ENCODE data around the gene SLC44A5.

The SLC44A5 gene

GRCh38 chr1:75170981-75171380 is 439.9 kb downstream of the SLC44A5 start:
- no peak for TF ChIP-seq CTCF (IDR thresholded peaks at IDR 0.05)
- Mint-ChIP-seq H3K9me3 (peaks cover under 1% of the 10 kb centered on the region), H3K27me3 (ENCODE audit: low read depth, poor library complexity) (peaks cover 2% of the 10 kb centered on the region), H3K4me3 (no peak overlapping the region), H3K27ac (no peak overlapping the region), H3K4me1 (no peaks in the 10 kb centered on the region), H3K36me3 (ENCODE audit: low read depth) (no peaks in the 10 kb centered on the region)
- DNase-seq: no peak

- H3K27me3 Mint-ChIP-seq (ENCODE audit: low read depth, poor library complexity): peaks cover 2% of the 10 kb centered on the region
Observed at GRCh38 chr1:75170011-75170410, 440.9 kb downstream of the SLC44A5 start.

GRCh38 chr1:75166821-75167220 is 444.1 kb downstream of the SLC44A5 start:
- H3K9me3 Mint-ChIP-seq: no peaks in the 10 kb centered on the region
- H3K27ac Mint-ChIP-seq: no peak overlapping the region
- DNase-seq: no peak
- H3K4me1 Mint-ChIP-seq: no peaks in the 10 kb centered on the region
- H3K4me3 Mint-ChIP-seq: no peak overlapping the region
- TF ChIP-seq CTCF (IDR thresholded peaks at IDR 0.05): no peak
- no peaks in the 10 kb centered on the region for H3K36me3 Mint-ChIP-seq (ENCODE audit: low read depth)
- H3K27me3 Mint-ChIP-seq (ENCODE audit: low read depth, poor library complexity): peaks cover 2% of the 10 kb centered on the region

More at GRCh38 chr1:75170011-75170410, 440.9 kb downstream of the SLC44A5 start:
- TF ChIP-seq CTCF (IDR thresholded peaks at IDR 0.05): no peak
- Mint-ChIP-seq H3K4me1 (no peaks in the 10 kb centered on the region), H3K27ac (no peak overlapping the region), H3K9me3 (no peaks in the 10 kb centered on the region), H3K36me3 (ENCODE audit: low read depth) (no peaks in the 10 kb centered on the region), H3K4me3 (no peak overlapping the region)
- no peak for DNase-seq

GRCh38 chr1:75165264-75165663 is 445.6 kb downstream of the SLC44A5 start:
- Mint-ChIP-seq H3K4me1 (no peaks in the 10 kb centered on the region), H3K27ac (no peak overlapping the region), H3K4me3 (no peak overlapping the region), H3K36me3 (ENCODE audit: low read depth) (no peaks in the 10 kb centered on the region), H3K27me3 (ENCODE audit: low read depth, poor library complexity) (peaks cover 2% of the 10 kb centered on the region), H3K9me3 (no peaks in the 10 kb centered on the region)
- no peak for DNase-seq
- no peak for TF ChIP-seq CTCF (IDR thresholded peaks at IDR 0.05)

- no peak for TF ChIP-seq CTCF (IDR thresholded peaks at IDR 0.05)
- H3K4me3 Mint-ChIP-seq: no peak overlapping the region
- H3K4me1 Mint-ChIP-seq: no peaks in the 10 kb centered on the region
- H3K9me3 Mint-ChIP-seq: peaks cover 11% of the 10 kb centered on the region
- H3K27me3 Mint-ChIP-seq (ENCODE audit: low read depth, poor library complexity): peaks cover 2% of the 10 kb centered on the region
- no peak for DNase-seq
- H3K27ac Mint-ChIP-seq: no peak overlapping the region
- no peaks in the 10 kb centered on the region for H3K36me3 Mint-ChIP-seq (ENCODE audit: low read depth)
Observed at GRCh38 chr1:75159154-75159553, 451.8 kb downstream of the SLC44A5 start.
